Stimulated activated naive CD4-positive, alpha-beta T cell (primary cell): ENCODE data around the gene TMEM53.

ENCODE experiments used
- DNase-seq, 6 experiments: peaks; one replicate each; lab custom pipeline; 2025; lab: John Stamatoyannopoulos, UW

TMEM53 gene

GRCh38 chr1:44603718-44604117, 70.6 kb downstream of the TMEM53 start:
- DNase-seq = no peak
